ENCODE measurements around the gene RBBP4. TPM values are rescaled to one million over a fixed set of nuclear protein-coding genes. Genes with fewer than 3 reads are reported as not detected.

RBBP4 gene
- total and polyA plus RNA-seq, 2 of the 13 experiments (the other 11 are each of a cell fraction or from before 2014, with no cell fraction given), result 64.4 to 166 TPM

- TF ChIP-seq, protein P1, sequence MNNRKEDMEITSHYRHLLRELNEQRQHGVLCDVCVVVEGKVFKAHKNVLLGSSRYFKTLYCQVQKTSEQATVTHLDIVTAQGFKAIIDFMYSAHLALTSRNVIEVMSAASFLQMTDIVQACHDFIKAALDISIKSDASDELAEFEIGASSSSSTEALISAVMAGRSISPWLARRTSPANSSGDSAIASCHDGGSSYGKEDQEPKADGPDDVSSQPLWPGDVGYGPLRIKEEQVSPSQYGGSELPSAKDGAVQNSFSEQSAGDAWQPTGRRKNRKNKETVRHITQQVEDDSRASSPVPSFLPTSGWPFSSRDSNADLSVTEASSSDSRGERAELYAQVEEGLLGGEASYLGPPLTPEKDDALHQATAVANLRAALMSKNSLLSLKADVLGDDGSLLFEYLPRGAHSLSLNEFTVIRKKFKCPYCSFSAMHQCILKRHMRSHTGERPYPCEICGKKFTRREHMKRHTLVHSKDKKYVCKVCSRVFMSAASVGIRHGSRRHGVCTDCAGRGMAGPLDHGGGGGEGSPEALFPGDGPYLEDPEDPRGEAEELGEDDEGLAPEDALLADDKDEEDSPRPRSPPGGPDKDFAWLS (CRISPR knock-in tag; IDR thresholded peaks at IDR 0.05; ENCODE audit: borderline replicate concordance), result no peak
- TF ChIP-seq SP5 (CRISPR knock-in tag; IDR thresholded peaks at IDR 0.05; ENCODE audit: borderline replicate concordance, low read depth) (no peak), ZFX (CRISPR knock-in tag; IDR thresholded peaks at IDR 0.05; ENCODE audit: low read depth) (peak; percentile 56), TRIM24 (CRISPR knock-in tag; IDR thresholded peaks at IDR 0.05) (no peak), TOPORS (CRISPR knock-in tag; IDR thresholded peaks at IDR 0.05) (no peak), KDM1A (CRISPR knock-in tag; IDR thresholded peaks at IDR 0.05) (no peak), PCBP1 (IDR thresholded peaks at IDR 0.05; ENCODE audit: borderline replicate concordance, low read depth, low read length) (no peak), TRAFD1 (CRISPR knock-in tag; IDR thresholded peaks at IDR 0.05; ENCODE audit: borderline replicate concordance) (peak; percentile 88; the same call in 1 of the 2 replicates), RBAK (CRISPR knock-in tag; IDR thresholded peaks at IDR 0.05) (no peak), NFRKB (IDR thresholded peaks at IDR 0.05) (no peak), YY1 (IDR thresholded peaks at IDR 0.05; ENCODE audit: insufficient read depth, insufficient replicate concordance, low read depth, low read length) (no peak)
- TF ChIP-seq, protein P2, sequence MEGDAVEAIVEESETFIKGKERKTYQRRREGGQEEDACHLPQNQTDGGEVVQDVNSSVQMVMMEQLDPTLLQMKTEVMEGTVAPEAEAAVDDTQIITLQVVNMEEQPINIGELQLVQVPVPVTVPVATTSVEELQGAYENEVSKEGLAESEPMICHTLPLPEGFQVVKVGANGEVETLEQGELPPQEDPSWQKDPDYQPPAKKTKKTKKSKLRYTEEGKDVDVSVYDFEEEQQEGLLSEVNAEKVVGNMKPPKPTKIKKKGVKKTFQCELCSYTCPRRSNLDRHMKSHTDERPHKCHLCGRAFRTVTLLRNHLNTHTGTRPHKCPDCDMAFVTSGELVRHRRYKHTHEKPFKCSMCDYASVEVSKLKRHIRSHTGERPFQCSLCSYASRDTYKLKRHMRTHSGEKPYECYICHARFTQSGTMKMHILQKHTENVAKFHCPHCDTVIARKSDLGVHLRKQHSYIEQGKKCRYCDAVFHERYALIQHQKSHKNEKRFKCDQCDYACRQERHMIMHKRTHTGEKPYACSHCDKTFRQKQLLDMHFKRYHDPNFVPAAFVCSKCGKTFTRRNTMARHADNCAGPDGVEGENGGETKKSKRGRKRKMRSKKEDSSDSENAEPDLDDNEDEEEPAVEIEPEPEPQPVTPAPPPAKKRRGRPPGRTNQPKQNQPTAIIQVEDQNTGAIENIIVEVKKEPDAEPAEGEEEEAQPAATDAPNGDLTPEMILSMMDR (CRISPR knock-in tag; IDR thresholded peaks at IDR 0.05), result no peak
- TF ChIP-seq, protein P3, sequence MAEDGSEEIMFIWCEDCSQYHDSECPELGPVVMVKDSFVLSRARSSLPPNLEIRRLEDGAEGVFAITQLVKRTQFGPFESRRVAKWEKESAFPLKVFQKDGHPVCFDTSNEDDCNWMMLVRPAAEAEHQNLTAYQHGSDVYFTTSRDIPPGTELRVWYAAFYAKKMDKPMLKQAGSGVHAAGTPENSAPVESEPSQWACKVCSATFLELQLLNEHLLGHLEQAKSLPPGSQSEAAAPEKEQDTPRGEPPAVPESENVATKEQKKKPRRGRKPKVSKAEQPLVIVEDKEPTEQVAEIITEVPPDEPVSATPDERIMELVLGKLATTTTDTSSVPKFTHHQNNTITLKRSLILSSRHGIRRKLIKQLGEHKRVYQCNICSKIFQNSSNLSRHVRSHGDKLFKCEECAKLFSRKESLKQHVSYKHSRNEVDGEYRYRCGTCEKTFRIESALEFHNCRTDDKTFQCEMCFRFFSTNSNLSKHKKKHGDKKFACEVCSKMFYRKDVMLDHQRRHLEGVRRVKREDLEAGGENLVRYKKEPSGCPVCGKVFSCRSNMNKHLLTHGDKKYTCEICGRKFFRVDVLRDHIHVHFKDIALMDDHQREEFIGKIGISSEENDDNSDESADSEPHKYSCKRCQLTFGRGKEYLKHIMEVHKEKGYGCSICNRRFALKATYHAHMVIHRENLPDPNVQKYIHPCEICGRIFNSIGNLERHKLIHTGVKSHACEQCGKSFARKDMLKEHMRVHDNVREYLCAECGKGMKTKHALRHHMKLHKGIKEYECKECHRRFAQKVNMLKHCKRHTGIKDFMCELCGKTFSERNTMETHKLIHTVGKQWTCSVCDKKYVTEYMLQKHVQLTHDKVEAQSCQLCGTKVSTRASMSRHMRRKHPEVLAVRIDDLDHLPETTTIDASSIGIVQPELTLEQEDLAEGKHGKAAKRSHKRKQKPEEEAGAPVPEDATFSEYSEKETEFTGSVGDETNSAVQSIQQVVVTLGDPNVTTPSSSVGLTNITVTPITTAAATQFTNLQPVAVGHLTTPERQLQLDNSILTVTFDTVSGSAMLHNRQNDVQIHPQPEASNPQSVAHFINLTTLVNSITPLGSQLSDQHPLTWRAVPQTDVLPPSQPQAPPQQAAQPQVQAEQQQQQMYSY (CRISPR knock-in tag; IDR thresholded peaks at IDR 0.05), result no peak
- TF ChIP-seq, protein P4, sequence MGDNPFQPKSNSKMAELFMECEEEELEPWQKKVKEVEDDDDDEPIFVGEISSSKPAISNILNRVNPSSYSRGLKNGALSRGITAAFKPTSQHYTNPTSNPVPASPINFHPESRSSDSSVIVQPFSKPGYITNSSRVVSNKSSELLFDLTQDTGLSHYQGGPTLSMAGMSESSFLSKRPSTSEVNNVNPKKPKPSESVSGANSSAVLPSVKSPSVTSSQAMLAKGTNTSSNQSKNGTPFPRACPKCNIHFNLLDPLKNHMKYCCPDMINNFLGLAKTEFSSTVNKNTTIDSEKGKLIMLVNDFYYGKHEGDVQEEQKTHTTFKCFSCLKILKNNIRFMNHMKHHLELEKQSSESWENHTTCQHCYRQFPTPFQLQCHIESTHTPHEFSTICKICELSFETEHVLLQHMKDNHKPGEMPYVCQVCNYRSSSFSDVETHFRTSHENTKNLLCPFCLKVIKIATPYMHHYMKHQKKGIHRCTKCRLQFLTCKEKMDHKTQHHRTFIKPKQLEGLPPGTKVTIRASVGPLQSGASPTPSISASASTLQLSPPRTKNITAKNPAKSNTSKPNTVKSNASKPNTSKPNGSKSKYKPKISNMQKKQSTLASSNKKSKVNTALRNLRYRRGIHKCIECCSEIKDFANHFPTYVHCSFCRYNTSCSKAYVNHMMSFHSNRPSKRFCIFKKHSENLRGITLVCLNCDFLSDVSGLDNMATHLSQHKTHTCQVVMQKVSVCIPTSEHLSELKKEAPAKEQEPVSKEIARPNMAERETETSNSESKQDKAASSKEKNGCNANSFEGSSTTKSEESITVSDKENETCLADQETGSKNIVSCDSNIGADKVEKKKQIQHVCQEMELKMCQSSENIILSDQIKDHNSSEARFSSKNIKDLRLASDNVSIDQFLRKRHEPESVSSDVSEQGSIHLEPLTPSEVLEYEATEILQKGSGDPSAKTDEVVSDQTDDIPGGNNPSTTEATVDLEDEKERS (CRISPR knock-in tag; IDR thresholded peaks at IDR 0.05), result peak; percentile 19; the same call in 1 of the 2 replicates
- TF ChIP-seq, protein P5, sequence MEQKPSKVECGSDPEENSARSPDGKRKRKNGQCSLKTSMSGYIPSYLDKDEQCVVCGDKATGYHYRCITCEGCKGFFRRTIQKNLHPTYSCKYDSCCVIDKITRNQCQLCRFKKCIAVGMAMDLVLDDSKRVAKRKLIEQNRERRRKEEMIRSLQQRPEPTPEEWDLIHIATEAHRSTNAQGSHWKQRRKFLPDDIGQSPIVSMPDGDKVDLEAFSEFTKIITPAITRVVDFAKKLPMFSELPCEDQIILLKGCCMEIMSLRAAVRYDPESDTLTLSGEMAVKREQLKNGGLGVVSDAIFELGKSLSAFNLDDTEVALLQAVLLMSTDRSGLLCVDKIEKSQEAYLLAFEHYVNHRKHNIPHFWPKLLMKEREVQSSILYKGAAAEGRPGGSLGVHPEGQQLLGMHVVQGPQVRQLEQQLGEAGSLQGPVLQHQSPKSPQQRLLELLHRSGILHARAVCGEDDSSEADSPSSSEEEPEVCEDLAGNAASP (CRISPR knock-in tag; IDR thresholded peaks at IDR 0.05; ENCODE audit: borderline replicate concordance), result 0 out of 2 replicates have a peak, but pooled peaks have one; percentile 31
Observed at GRCh38 chr1:32650248-32650751, 708 bp upstream of the RBBP4 start, which contains the start of gene ZBTB8OS (continued).
